ENCODE data around the gene DEPDC1B.

- TF ChIP-seq CTCF (IDR thresholded peaks at IDR 0.05) (no peak), POLR2A (IDR thresholded peaks at IDR 0.05) (no peak)
These were observed 122.8 kb downstream of the DEPDC1B start for GRCh38 chr5:60577116-60577515.
